ENCODE data around the gene NFAM1. TPM values are rescaled to one million over a fixed set of nuclear protein-coding genes. Genes with fewer than 3 reads are reported as not detected.

Gene NFAM1
- total and polyA plus RNA-seq, 2 experiments from 2014 or later, result 0.53 to 1.0 TPM

DNA sequence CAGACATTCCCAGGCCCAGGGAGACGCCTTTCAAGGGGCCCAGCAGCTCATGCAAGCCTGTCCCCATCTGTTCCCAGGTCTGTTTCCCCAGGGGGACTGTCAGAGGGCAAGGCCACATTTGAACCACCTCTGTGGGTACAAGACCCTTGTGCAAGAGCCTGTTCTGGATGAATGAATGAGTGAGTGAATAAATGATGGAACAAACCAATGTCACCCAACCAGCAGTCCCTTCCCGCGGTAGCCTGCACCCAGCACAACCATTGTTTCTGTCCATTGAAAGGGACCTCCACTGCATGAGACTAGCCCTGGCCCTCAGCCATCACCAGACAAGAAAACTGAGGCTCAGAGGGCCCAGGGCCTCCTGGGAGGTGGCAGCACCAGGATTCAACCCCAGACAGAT lies 92.1 kb downstream of the NFAM1 start:
- Histone ChIP-seq H3K36me3 (replicated peaks; ENCODE audit: insufficient read depth, low read depth) (no peaks in the 10 kb centered on the region), H3K27me3 (no peaks in the 10 kb centered on the region), H3K4me2 (no peak overlapping the region), H4K20me1 (ENCODE audit: insufficient read depth, poor library complexity, severe bottlenecking) (no peaks in the 10 kb centered on the region), H3K79me2 (no peaks in the 10 kb centered on the region), H3K9me3 (ENCODE audit: low read depth) (no peaks in the 10 kb centered on the region), H3K9me2 (replicated peaks; ENCODE audit: insufficient read depth) (no peaks in the 10 kb centered on the region), H3K4me3 (no peak overlapping the region), H3K4me1 (ENCODE audit: insufficient read depth) (peaks cover 8% of the 10 kb centered on the region), H2AFZ (no peak overlapping the region), H3K27ac (no peak overlapping the region)
- 98% methylated on average over 3 of the region's 3 CpGs for WGBS (ENCODE audit: low lambda C conversion rate, missing lambda C conversion rate)
- no peak for DNase-seq (ENCODE audit: low spot score)
- TF ChIP-seq EZH2phosphoT487 (IDR thresholded peaks at IDR 0.05; ENCODE audit: low read depth, severe bottlenecking, unreplicated experiment) (no peak), EZH2 (IDR thresholded peaks at IDR 0.05; ENCODE audit: borderline replicate concordance) (no peak)
- TF ChIP-seq, protein P1, sequence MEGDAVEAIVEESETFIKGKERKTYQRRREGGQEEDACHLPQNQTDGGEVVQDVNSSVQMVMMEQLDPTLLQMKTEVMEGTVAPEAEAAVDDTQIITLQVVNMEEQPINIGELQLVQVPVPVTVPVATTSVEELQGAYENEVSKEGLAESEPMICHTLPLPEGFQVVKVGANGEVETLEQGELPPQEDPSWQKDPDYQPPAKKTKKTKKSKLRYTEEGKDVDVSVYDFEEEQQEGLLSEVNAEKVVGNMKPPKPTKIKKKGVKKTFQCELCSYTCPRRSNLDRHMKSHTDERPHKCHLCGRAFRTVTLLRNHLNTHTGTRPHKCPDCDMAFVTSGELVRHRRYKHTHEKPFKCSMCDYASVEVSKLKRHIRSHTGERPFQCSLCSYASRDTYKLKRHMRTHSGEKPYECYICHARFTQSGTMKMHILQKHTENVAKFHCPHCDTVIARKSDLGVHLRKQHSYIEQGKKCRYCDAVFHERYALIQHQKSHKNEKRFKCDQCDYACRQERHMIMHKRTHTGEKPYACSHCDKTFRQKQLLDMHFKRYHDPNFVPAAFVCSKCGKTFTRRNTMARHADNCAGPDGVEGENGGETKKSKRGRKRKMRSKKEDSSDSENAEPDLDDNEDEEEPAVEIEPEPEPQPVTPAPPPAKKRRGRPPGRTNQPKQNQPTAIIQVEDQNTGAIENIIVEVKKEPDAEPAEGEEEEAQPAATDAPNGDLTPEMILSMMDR (IDR thresholded peaks at IDR 0.05; ENCODE audit: poor library complexity), result no peak

DNA sequence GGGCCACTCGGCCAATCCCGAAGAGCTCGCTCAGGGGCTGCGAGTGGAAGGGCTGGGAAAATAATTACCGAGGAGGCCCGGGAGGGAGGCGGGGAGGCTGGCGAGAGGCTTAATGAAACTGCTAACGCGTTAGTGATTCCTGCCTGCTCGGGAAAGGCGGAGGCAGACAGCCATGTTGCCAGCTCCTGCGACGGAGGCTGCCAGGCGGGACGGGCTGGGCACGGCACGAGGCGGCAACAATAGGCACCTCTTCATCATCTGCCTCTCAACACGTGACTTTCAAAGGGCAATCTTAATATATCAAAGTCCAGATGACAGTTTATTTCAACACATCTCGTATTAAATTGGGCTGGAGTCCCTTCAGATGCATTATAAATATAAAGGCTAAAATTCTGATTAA lies 93.7 kb downstream of the NFAM1 start:
- Histone ChIP-seq H3K79me2 (no peaks in the 10 kb centered on the region), H2AFZ (no peak overlapping the region), H3K9me2 (replicated peaks; ENCODE audit: insufficient read depth) (no peaks in the 10 kb centered on the region), H3K4me1 (ENCODE audit: insufficient read depth) (no peaks in the 10 kb centered on the region), H3K27me3 (no peaks in the 10 kb centered on the region), H3K9me3 (ENCODE audit: low read depth) (no peaks in the 10 kb centered on the region), H3K4me2 (no peak overlapping the region), H3K27ac (no peak overlapping the region), H3K36me3 (replicated peaks; ENCODE audit: insufficient read depth, low read depth) (no peaks in the 10 kb centered on the region), H4K20me1 (ENCODE audit: insufficient read depth, poor library complexity, severe bottlenecking) (no peaks in the 10 kb centered on the region), H3K4me3 (no peak overlapping the region)
- 91% methylated on average over 21 of the region's 21 CpGs for WGBS (ENCODE audit: low lambda C conversion rate, missing lambda C conversion rate)
- TF ChIP-seq, protein P1 (IDR thresholded peaks at IDR 0.05; ENCODE audit: poor library complexity), result no peak
- TF ChIP-seq EZH2phosphoT487 (IDR thresholded peaks at IDR 0.05; ENCODE audit: low read depth, severe bottlenecking, unreplicated experiment), result no peak
- TF ChIP-seq EZH2 (IDR thresholded peaks at IDR 0.05; ENCODE audit: borderline replicate concordance), result no peak
- no peak for DNase-seq (ENCODE audit: low spot score)

DNA sequence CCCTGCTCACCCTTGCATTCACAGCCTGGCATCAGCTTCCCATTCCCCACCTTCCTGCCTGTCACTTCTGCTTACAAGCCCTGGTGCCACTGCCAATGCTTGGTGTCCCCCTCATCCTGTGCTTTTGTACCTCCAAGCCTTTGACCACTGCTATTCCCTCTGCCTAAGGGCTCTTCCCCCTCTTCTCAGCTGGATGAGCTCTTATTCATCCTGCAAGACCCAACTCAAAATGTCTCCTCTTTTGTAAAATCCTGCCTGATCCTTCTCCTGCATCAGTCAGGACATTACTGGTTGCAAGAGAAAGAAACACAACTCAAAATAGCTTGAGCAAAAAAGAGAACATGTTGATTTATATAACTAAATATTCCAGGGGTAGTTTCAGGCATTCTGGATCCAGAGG lies 94.8 kb downstream of the NFAM1 start:
- no peaks in the 10 kb centered on the region for H3K36me3 ChIP-seq (replicated peaks; ENCODE audit: insufficient read depth, low read depth)

More for the DNA sequence above, 94.8 kb downstream of the NFAM1 start:
- DNase-seq (ENCODE audit: low spot score), result no peak
- Histone ChIP-seq H3K27me3 (no peaks in the 10 kb centered on the region), H3K4me2 (no peak overlapping the region), H2AFZ (no peak overlapping the region), H3K4me1 (ENCODE audit: insufficient read depth) (no peaks in the 10 kb centered on the region), H4K20me1 (ENCODE audit: insufficient read depth, poor library complexity, severe bottlenecking) (no peaks in the 10 kb centered on the region), H3K27ac (no peak overlapping the region), H3K4me3 (no peak overlapping the region), H3K79me2 (no peaks in the 10 kb centered on the region), H3K9me3 (ENCODE audit: low read depth) (no peaks in the 10 kb centered on the region), H3K9me2 (replicated peaks; ENCODE audit: insufficient read depth) (no peaks in the 10 kb centered on the region)
- TF ChIP-seq, protein P1 (IDR thresholded peaks at IDR 0.05; ENCODE audit: poor library complexity), result no peak
- no peak for TF ChIP-seq EZH2 (IDR thresholded peaks at IDR 0.05; ENCODE audit: borderline replicate concordance)
